NAMALWA (cell line): ENCODE measurements around the gene SUSD5.
"Not testable (repeated sequence)": the region's sequence is repeated elsewhere in the genome, so short reads cannot be mapped to it uniquely, and the experiment has no call there.

Experiments
- DNase-seq: peaks from one replicate; pipeline ENCODE4 v3.0.0-alpha.2; 2015; ENCODE audit warnings: low spot score

The SUSD5 gene

DNA sequence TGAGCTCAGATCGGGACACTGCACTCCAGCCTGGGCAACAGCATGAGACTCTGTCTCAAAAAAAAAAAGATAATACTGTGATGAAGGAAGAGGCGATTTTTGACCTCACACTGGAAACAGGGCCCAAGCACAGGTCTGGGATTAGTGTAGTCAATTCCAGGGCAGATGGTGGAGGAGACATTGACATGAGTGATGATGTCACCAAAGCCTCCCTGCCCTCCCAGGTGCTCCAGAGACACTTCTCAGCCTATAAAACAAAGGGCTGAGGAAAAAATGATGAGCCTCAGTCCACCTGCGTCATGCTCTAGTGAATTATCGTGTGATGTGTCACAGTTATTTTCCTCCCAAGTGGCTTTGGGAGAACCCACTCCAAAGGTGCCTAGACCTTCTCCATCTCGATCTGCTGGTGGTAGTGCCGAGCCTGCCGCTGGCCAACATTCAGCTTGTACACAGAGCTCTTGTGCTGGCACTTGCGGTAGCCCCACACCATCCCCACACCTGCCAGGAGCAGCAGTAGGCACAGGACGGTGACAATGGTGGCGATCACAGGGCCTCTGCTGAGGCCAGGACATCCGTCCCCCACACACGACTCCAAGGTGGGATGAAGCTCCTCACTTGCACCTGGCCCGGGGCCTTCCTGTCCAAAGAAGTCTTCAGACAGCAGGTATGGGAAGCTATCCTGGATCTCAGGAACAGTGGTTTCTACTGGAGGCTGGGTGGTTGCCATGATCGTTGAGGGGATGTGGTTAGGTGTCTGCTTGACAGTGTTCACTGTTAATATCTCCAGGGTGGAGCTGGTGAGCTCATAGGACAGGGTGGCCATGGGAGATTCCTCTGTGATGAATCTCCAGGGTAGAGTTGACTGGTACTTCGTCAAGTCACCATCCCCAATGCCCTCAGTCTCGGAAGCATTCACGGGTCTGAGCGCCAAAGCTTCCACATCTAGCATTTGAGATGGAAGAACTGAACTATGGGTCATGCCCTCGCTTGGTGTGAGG lies 65.9 kb downstream of the SUSD5 start:
- no peak for DNase-seq

DNA sequence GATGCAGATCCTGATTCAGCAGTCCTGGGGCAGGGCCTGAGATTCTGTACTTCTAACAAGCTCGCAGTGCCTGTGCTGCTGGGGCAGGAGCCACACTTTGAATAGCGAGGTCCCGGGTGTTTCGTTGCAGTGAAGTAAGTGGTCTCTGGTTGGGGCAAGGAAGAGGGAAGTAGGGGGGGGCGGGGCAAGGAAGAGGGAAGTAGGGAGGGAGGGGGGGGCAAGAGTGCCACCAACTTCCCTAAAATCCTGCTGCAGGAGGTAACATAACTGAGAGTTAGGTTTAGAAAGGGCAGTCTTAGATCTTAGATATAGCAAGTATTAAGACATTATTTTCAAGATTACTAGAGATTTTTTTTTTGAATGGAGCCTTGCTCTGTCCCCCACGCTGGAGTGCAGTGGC lies 69.3 kb downstream of the SUSD5 start:
- no peak for DNase-seq

DNA sequence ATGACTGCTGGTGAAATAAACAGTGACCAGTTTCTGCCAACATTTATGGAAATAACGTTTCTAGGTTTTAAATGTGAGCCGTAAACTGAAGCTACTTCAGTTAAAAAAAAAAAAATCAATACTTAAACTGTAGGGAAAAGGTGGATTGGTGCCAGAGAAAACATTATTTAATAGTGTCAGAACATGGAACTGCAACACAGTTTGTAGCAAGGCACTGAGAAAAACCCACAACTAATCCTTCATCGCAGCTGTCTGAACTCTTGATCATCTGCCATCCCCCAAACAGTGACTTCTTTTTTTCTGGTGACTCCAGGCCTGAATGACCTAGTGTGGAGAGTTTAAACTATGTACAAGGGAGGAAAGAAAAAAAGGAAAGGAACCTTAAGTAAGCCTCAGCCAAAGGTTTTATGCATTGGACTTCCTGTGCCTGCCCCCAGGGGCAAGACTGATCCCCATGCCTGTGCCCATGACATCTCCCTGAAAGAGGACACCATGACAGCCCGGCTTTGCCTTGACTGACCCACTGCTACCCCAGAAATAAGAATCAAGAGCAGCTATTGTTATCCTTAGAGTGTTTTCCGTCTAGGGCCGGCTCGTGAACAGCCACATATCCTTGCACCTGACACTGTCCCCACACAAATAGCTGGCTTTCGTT lies 71.7 kb downstream of the SUSD5 start:
- DNase-seq, result no peak

DNA sequence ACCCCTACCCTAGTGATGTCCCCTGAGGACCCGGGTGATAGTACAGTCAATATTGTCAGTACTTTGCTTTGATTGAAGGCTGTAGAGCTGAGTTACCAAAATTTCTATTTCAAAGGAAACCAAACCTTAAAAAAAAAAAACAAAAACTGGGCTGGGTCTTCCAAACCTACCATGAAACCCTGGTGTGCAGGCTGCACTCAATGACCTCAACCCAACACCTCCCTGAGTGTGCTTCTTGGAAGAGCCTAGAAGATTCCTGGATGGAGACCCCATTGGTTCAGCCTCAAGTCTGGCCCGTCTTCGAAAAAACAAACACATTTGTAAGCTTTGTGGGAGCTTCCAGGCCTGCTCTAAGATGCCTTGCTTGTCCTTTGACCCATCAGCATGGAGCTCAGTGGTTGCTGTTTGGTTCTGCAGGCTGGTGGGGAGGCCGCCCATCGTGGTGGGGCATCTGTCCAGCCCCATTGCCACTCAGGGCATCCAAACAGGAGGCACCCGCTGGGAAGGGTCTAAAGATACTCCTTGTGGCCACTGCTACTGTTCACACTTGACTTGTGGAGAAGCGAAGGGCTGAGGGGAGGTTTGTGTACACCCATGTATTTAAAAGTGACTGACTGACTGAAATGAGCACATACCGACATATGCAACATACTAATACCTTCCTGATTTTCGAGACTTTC lies 72.6 kb downstream of the SUSD5 start:
- no peak for DNase-seq

DNA sequence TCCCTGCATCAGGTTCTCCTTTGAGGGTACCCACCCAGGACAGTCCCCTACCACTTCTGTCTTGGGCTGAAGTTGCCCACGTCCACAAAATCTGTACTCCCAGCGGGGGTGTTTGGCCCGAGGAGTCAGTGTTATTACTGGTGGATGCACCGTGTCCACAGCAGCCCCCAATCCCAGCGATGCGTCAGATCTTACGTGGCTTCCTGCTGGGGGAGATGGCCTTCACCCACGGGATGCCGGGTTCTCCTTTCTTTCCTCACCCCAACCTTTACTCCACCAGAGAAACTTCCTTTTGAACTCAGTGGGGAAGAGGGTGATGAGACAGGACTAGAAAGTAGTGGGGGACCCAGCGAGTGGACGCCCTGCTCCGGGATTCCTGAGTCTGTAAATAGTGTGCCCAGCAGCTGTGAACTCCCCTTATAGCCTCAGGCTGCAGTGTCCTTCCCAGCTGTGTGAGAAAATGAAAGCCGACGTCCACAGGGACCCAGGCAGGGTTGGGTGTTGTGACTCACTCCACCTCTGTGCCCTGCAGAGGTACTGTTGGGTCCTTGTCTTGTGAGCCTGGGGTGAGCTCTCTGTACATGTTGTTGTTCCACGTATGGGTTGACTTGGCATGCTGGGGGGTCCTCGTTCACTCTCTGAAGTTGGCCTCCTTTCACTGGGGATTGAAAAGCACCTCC lies 73.2 kb downstream of the SUSD5 start:
- no peak for DNase-seq

DNA sequence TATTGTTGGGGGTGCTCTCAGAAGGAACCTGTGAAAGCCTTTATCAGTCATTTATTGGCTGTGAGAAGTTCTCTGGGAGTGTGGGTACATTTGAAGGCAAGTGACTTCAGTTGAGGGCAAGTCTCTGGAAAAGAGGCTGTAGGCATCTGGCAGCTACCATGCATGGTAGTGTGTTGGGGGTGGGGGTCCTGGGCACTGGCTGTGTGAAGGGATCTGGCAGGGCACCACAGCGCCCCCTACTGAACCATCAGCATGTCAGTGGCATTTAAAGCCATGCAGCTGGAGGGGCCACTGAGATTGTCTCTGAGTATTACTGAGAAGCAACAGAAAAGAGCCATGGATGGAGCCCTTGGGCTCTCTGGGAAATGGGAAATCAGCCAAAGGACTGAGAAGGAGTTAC lies 74.2 kb downstream of the SUSD5 start:
- DNase-seq, result peak; percentile 42

DNA sequence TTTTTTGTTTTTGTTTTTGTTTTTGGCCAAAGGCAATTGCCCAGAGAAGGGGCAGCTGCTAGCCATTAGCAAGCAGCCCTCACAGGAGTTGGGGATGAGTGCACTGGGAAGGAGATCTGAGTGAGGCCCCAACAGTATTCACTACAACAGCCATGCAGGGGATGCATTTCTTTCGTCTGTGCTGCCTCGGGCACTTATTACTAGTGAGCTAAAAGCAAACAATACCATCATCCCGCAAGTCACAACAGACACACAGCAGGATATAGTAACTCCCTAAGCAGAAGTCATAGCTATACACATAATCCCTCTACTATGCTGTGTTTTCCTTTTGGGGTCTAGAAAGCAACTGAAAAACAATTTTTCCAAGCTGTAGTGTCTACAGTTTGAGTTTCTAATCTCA lies 77.6 kb downstream of the SUSD5 start:
- no peak for DNase-seq

DNA sequence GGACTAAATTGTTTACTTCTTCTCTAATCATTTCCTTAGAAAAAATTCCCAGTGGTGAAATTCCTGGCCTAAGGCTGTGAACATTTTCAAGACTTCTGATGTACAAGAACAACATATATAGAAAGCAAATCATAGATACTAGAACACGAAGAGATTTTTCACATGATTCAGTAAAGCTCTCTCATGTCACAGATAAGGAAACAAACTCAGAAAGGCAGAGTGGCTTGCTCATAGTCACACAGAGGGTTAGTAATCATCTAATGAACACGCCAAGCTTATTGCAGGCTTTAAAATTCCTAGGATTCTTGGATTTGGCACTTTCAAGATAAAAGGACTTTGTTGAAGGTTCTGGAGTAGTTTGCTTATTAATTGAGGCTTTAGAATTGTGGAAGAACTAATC lies 78.6 kb downstream of the SUSD5 start:
- DNase-seq, result no peak

DNA sequence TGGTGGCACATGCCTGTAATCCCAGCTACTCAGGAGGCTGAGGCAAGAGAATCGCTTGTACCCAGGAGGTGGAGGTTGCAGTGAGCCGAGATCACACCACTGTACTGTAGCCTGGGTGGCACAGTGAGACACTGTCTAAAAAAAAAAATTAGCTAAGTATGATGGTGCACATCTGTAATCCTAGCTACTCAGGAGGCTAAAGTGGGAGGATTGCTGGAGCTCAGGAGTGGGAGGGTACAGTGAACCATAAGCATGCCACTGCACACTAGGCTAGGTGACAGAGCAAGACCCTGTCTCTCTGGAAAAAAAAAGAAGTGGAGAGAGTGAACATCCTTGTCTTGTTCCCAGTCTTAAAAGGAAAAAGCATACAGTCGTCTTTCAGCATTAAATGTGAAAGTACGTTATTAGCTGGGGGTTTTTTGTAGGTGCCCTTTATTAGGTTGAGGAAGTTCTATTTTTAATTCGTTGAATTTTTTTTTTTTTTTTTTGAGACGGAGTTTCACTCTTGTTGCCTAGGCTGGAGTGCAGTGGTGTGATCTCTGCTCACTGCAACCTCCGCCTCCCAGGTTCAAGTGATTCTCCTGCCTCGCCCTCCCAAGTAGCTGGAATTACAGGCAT lies 79.5 kb downstream of the SUSD5 start:
- DNase-seq, result not testable (repeated sequence)

DNA sequence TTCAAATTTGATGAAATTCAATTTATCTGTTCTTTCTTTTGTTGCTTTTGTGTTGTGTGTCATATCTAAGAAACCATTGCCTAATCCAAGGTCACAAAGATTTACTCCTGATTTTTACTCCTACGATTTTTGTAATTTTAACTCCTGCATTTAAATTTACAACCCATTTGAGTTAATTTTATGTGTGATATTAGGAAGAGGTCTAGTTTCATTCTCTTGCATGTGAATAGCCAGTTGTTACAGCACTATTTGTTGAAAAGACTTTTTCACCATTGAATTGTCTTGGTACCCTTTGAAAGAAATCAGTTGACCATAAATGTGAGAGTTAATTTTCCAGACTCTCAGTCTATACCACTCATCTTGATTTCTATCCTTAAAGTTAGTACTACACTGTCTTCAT lies 80.9 kb downstream of the SUSD5 start:
- DNase-seq, result no peak

DNA sequence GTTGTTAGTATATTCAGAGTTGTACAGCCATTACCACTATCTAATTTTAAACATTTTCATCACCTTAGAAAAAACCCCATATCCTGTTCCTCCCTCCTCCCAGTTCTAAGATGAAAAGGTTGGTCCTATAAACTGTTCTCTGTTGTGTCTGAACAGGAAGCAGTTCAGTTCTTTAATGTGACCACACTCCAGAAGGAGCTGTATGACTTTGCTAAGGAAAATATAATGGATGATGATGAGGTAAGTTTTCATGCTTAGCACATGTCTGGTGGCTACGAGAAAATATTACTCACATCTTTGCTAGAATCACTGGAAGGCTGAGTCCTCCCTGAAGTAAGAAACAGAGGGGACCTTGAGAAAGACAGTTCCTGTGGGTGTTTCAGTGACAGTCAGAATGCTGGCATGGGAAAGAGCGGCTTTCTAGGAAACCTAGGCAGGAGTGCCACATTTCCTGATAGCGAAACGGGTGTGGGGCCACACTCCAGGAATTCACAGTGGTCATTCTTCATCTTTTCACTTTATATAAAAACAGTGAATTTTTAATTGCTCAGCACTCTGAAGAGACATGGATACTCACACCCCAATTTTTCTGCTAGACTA lies 84.5 kb downstream of the SUSD5 start:
- no peak for DNase-seq

DNA sequence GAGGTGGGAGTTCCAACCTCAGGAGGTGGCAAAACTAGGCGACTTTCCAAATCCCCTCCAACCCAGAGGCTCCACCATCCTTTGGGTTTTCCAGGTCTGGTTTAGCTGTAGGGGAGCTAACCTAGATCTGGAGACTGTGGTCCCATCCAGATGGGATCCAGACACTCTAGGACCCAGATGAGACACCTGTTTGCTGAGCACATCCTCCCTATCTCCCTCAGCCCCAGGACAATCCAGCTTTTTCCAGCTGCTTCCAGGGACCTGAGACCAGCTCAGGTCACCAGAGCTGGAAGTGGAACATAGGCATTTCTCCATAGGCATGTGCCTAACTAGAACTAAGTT lies 86.6 kb downstream of the SUSD5 start:
- DNase-seq, result no peak

DNA sequence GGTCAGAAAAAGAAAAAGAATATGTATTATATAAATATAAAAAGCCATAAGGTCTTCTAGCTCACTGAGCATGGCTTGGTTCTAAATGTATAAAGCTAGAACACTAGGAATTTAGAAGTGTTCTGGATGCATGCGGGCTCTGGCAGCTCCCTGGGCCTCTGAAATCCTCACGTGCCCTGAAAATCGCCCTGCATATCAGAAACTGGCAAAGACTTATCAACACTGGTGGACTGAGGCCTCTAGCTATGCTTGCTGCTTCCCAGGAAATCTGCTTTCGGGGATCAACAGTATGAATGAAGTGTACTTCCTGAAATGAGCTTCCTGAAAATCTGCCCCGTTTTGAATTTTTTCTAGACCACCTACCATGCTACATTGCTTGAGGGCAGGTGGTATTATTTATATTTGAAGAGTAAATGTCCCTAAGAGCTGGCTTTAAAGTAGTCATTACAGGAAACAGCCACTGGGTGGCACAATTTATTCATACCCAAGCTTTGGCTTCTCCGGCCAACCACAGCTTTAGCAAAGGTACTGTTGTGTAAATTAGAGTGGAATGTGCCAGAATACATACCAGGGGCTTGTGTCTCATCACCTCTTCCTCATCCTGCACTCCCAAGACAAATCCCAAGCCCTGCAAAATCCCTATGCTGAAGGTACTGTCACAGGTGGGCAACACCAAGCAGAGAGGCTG lies 87.1 kb downstream of the SUSD5 start:
- peak; percentile 82 for DNase-seq

DNA sequence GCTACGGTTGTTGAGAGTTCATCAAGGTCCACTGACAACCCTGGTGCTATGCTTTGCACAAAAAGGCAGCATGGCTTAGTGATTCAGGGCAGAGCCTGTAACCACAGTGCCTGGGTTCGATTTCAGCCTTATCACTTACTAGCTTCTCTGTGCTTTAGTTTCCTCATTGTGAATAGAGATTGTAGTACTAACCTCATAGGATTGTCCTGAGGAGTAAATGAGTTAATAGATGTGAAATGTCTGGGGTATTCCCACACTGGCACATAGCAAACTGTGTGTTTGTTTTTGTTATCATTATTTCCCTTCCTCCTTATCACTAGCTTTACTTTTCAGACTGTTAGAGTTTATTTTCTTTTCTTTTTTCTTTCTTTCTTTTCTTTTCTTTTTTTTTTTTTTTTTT lies 88.5 kb downstream of the SUSD5 start:
- DNase-seq, result no peak

DNA sequence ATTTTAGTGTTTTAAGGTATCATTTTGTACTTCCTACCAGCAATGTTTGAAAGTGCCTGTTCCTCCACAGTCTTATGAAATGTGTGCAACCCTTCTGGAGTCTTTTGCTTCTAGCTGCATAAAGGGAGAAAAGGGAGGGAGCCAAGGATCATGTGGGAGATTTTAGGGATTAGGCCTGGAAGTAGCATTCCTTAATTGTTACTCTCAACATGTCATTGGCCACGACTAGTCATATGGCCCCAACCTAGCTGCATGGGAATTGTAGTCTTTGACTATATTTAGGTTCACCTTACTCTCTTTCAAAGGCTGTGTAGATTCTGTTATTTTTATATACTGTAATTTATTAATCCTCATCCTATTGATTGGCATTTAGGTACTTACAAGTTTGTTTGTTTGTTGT lies 89.9 kb downstream of the SUSD5 start:
- DNase-seq, result no peak

DNA sequence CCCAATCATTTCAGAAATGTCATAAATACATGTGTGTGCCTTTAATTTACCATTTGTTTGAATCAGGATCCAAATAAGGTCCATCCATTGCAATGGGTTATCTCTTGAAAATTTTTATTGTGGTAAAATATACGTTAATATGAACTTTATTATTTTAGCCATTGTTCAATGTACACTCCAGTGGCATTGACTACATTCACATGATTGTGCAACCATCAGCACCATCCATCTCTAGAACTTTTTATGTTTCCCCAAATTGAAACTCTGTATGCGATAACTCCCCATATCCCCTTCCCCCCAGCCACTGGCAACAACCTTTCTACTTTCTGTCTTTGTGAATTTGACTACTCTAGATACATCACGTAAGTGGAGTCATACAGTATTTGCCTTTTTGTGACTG lies 92.8 kb downstream of the SUSD5 start:
- DNase-seq, result no peak

DNA sequence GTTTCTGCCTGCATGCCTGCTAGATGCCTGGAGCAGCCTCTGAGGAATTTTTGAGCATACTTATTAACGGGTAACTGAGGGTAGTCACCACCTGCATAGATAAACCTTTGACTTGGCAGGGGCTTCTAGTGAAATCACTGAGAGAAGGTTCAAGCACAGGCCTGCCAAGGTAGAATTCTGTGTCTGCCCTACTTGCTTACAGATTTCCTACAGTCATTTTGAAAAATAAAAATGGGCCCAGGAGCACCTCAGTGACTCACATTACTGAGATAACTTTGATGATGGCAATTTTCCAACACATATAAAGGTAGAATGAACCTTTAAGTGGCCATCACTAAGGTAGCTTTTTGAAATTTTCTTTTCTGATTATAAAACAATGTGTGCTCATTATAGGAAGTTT lies 94.0 kb downstream of the SUSD5 start:
- no peak for DNase-seq

DNA sequence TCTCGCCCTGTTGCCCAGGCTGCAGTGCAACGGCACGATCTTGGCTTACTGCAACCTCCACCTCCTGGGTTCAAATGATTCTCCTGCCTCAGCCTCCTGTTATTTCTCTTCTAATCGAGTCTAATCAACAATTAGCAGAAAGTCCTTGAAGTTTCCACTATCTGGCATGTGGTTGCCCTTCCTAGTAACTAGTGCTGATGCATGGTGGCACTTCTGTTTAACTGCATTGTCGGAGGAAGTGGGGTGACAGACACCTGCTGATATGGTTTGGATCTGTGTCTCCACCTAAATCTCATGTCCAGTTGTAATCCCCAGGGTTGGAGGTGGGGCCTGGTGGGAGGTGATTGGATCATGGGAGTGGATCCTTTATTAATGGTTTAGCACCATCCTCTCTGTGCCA lies 95.6 kb downstream of the SUSD5 start:
- DNase-seq, result no peak

DNA sequence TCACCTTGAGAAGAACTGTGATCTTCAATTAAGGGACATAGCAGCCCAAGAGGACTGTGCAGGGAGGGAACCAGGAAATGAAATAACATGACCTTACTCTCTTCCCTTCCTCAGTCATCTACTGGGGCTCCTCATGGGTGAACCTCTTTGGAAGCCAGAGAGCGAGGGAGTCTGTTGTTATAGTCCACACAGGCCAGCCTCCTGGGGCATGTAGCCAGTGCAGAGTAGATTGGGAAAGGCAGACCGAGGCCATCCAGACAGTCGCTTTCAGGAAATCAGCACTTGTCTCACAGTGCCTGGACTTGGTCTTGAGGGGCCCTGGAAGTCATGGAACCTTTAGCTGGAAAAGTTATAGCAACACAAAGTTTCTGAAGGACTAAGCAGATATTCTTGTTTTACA lies 98.7 kb downstream of the SUSD5 start:
- no peak for DNase-seq

DNA sequence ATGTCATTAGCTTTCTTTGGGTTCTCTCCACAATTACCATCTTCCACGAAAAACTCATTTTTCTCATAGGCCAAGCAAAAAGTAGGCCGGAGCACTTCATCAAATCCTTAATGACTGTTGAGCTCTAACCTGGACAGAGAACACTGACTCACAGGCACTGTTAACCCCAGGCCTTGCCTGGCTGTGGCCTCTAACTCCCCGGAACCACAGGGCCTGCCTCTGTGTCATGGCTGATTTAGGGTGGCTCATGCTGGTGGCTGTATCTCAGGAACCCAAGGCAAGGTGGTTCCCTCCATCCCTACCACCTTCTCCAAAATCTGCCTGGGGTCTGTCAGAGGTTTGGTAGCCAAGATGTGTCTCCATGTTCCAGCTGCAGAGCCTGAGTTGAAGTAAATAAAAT lies 101.1 kb downstream of the SUSD5 start:
- DNase-seq, result no peak
